H9 (cell line): ENCODE data around the gene SLC35E4. TPM values are rescaled to one million over a fixed set of nuclear protein-coding genes. Genes with fewer than 3 reads are reported as not detected.

Source experiments
- DNase-seq: peaks from one replicate; pipeline ENCODE4 v3.0.0-alpha.2; 2017
- H2AFZ ChIP-seq: one replicate; pipeline ENCODE4 v1.6.1; 2013; ENCODE audit warnings: mild to moderate bottlenecking, low read length, control low read depth, moderate library complexity
- H2AK5ac ChIP-seq: 2 replicates; pipeline ENCODE4 v1.6.1; 2013; ENCODE audit warnings: low read length, control low read depth, mixed read lengths; ENCODE audit not compliant: insufficient read length
- H2BK120ac ChIP-seq: one replicate; pipeline ENCODE4 v1.6.1; 2013; ENCODE audit warnings: low read depth, mild to moderate bottlenecking, low read length, control low read depth, inconsistent platforms; ENCODE audit not compliant: poor library complexity, severe bottlenecking
- H2BK12ac ChIP-seq: 2 replicates; pipeline ENCODE4 v1.6.1; 2013; ENCODE audit warnings: low read length, control low read depth, mixed read lengths, low read depth; ENCODE audit not compliant: insufficient read length
- H2BK15ac ChIP-seq: 2 replicates; pipeline ENCODE4 v1.6.1; 2013; ENCODE audit warnings: low read depth, low read length, control low read depth
- H2BK20ac ChIP-seq: one replicate; pipeline ENCODE4 v1.6.1; 2013; ENCODE audit warnings: low read depth, mild to moderate bottlenecking, low read length, control low read depth, inconsistent platforms; ENCODE audit not compliant: poor library complexity, severe bottlenecking
- H2BK5ac ChIP-seq: 2 replicates; pipeline ENCODE4 v1.6.1; 2013; ENCODE audit warnings: low read length, control low read depth, mixed read lengths; ENCODE audit not compliant: insufficient read length
- H3K14ac ChIP-seq: 2 replicates; pipeline ENCODE4 v1.6.1; 2013; ENCODE audit warnings: low read length, control low read depth; ENCODE audit not compliant: insufficient read depth
- H3K18ac ChIP-seq: 2 replicates; pipeline ENCODE4 v1.6.1; 2013; ENCODE audit warnings: low read depth, mild to moderate bottlenecking, mixed read lengths, low read length, control low read depth; ENCODE audit not compliant: insufficient read length
- H3K23ac ChIP-seq: 2 replicates; pipeline ENCODE4 v1.6.1; 2013; ENCODE audit warnings: low read length, control low read depth, mixed read lengths, low read depth; ENCODE audit not compliant: insufficient read length
- H3K23me2 ChIP-seq: 2 replicates; pipeline ENCODE4 v1.6.1; 2013; ENCODE audit warnings: low read depth, mild to moderate bottlenecking, mixed read lengths, low read length, control low read depth; ENCODE audit not compliant: insufficient read length, poor library complexity, severe bottlenecking
- H3K27ac ChIP-seq: 2 replicates; pipeline ENCODE4 v1.5.1; 2013; ENCODE audit warnings: low read length, control low read depth, mixed read lengths, low read depth; ENCODE audit not compliant: insufficient read length
- H3K27me3 ChIP-seq: 2 replicates; pipeline ENCODE4 v1.6.1; 2013; ENCODE audit warnings: low read length, control low read depth, inconsistent platforms; ENCODE audit not compliant: insufficient read depth
- H3K4ac ChIP-seq: 2 replicates; pipeline ENCODE4 v1.6.1; 2013; ENCODE audit warnings: low read depth, mild to moderate bottlenecking, control low read depth, inconsistent platforms, low read length, moderate library complexity
- H3K4me1 ChIP-seq: 2 replicates; pipeline ENCODE4 v1.6.1; 2013; ENCODE audit warnings: low read length, control low read depth, inconsistent platforms; ENCODE audit not compliant: insufficient read depth
- H3K4me2 ChIP-seq: 2 replicates; pipeline ENCODE4 v1.6.1; 2013; ENCODE audit warnings: low read length, control low read depth, mixed read lengths; ENCODE audit not compliant: insufficient read length, insufficient read depth
- H3K56ac ChIP-seq: 2 replicates; pipeline ENCODE4 v1.6.1; 2013; ENCODE audit warnings: low read depth, mild to moderate bottlenecking, mixed read lengths, low read length, control low read depth; ENCODE audit not compliant: insufficient read length
- H3K79me1 ChIP-seq: 2 replicates; pipeline ENCODE4 v1.6.1; 2013; ENCODE audit warnings: low read depth, mild to moderate bottlenecking, moderate library complexity, low read length, control low read depth, inconsistent platforms; ENCODE audit not compliant: insufficient read depth, poor library complexity, severe bottlenecking
- H3K79me2 ChIP-seq: 2 replicates; pipeline ENCODE4 v1.6.1; 2013; ENCODE audit warnings: low read length, control low read depth, inconsistent platforms; ENCODE audit not compliant: insufficient read depth
- H3K9ac ChIP-seq: 2 replicates; pipeline ENCODE4 v1.6.1; 2013; ENCODE audit warnings: low read length, control low read depth, mixed read lengths; ENCODE audit not compliant: insufficient read length; ENCODE audit errors: extremely low read depth
- H3K9me3 ChIP-seq: one replicate; pipeline ENCODE4 v1.6.1; 2013; ENCODE audit warnings: low read depth, low read length, inconsistent platforms; ENCODE audit not compliant: control insufficient read depth
- H3T11ph ChIP-seq: one replicate; pipeline ENCODE4 v1.6.1; 2013; ENCODE audit warnings: mild to moderate bottlenecking, low read length, control low read depth, inconsistent platforms
- H4K20me1 ChIP-seq: one replicate; pipeline ENCODE4 v1.6.1; 2013; ENCODE audit not compliant: control insufficient read depth, insufficient read length, insufficient read depth
- H4K5ac ChIP-seq: 2 replicates; pipeline ENCODE4 v1.6.1; 2013; ENCODE audit warnings: low read depth, mild to moderate bottlenecking, mixed read lengths, low read length, control low read depth; ENCODE audit not compliant: insufficient read length
- H4K8ac ChIP-seq: replicated peaks from 2 replicates; pipeline ENCODE4 v1.6.1; 2013; ENCODE audit warnings: low read length, control low read depth, mixed read lengths, low read depth; ENCODE audit not compliant: insufficient read length
- H4K91ac ChIP-seq: 2 replicates; pipeline ENCODE4 v1.6.1; 2013; ENCODE audit warnings: low read depth, mild to moderate bottlenecking, moderate library complexity, mixed read lengths, low read length, control low read depth; ENCODE audit not compliant: insufficient read length
- H3K27ac Mint-ChIP-seq, 3 experiments: 2 replicates in 2 of 3; 3 replicates in 1 of 3; pipeline ENCODE4 v1.8.0; 2020 to 2021; ENCODE audit warnings: mixed read lengths in 3 of 3, mild to moderate bottlenecking in 1 of 3, moderate library complexity in 1 of 3
- H3K27me3 Mint-ChIP-seq: 2 replicates; pipeline ENCODE4 v1.8.0; 2021; ENCODE audit warnings: low read depth, mild to moderate bottlenecking, moderate library complexity, mixed read lengths
- H3K36me3 Mint-ChIP-seq, 3 experiments: 2 replicates in 2 of 3; 3 replicates in 1 of 3; pipeline ENCODE4 v1.8.0; 2020 to 2021; ENCODE audit warnings: low read depth in 3 of 3, mixed read lengths in 3 of 3; ENCODE audit not compliant: insufficient read depth in 1 of 3
- H3K4me1 Mint-ChIP-seq, 2 experiments: 2 replicates each; pipeline ENCODE4 v1.8.0; 2020; ENCODE audit warnings: mixed read lengths in 2 of 2
- H3K4me3 Mint-ChIP-seq, 2 experiments: 2 replicates in 1 of 2; 3 replicates in 1 of 2; pipeline ENCODE4 v1.8.0; 2020 to 2021; ENCODE audit warnings: mild to moderate bottlenecking in 2 of 2, mixed read lengths in 2 of 2, moderate library complexity in 1 of 2
- H3K9me3 Mint-ChIP-seq, 2 experiments: 2 replicates in 1 of 2; 3 replicates in 1 of 2; pipeline ENCODE4 v1.8.0; 2020; ENCODE audit warnings: mild to moderate bottlenecking in 2 of 2, mixed read lengths in 2 of 2, moderate library complexity in 1 of 2
- WGBS: extraction: QIAGEN DNeasy Blood & Tissue Kit; methylation state at CpG from one replicate; pipeline ENCODE4 v1.1.7; 2013; ENCODE audit warnings: missing lambda C conversion rate, low lambda C conversion rate, mixed read lengths; ENCODE audit not compliant: insufficient read length; ENCODE audit errors: extremely low coverage; 5-methylcytosine and 5-hydroxymethylcytosine counted together
- total RNA-seq: library from RNA; stranded (reverse); gene quantifications from 2 replicates; pipeline ENCODE4 v1.2.1, GENCODE V29; 2021
- TF ChIP-seq, protein P1 (sequence below): fragments of 200-600 bp; sonication (generic); conservative IDR thresholded peaks from 3 replicates; pipeline ENCODE4 v1.8.0; 2021; ENCODE audit warnings: antibody characterized with exemption, mild to moderate bottlenecking

The SLC35E4 gene
- total RNA-seq, 1 experiment from 2014 or later: 3.7 TPM

DNA sequence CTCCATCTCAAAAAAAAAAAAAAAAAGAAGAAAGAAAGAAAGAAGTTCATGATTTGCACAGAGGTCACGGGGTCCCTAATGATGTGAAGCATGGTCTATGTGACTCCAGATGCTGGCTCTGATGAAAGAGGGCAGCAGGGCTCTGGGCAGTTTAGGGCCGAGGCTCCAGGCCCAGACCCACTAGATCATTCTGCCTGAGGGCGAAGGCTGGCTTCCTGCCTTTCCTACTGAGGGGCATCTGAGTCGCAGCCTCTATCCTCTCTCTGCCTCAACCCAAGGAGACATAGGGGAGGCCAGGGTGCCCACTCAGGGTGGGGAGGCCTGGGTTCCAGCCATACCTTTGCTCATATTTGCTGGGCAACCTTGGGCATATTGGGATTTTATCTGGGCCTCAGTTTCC, 4.8 kb downstream of the SLC35E4 start:
- TF ChIP-seq, protein P1, sequence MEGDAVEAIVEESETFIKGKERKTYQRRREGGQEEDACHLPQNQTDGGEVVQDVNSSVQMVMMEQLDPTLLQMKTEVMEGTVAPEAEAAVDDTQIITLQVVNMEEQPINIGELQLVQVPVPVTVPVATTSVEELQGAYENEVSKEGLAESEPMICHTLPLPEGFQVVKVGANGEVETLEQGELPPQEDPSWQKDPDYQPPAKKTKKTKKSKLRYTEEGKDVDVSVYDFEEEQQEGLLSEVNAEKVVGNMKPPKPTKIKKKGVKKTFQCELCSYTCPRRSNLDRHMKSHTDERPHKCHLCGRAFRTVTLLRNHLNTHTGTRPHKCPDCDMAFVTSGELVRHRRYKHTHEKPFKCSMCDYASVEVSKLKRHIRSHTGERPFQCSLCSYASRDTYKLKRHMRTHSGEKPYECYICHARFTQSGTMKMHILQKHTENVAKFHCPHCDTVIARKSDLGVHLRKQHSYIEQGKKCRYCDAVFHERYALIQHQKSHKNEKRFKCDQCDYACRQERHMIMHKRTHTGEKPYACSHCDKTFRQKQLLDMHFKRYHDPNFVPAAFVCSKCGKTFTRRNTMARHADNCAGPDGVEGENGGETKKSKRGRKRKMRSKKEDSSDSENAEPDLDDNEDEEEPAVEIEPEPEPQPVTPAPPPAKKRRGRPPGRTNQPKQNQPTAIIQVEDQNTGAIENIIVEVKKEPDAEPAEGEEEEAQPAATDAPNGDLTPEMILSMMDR: no peak
- no peak overlapping the region for H3K27ac Mint-ChIP-seq
- no peak overlapping the region for H4K5ac ChIP-seq
- H3K27ac ChIP-seq: no peak overlapping the region
- H3K23ac ChIP-seq: no peak overlapping the region
- H3K79me1 ChIP-seq: no peaks in the 10 kb centered on the region
- no peak overlapping the region for H3K4me2 ChIP-seq
- H2BK15ac ChIP-seq: no peak overlapping the region
- H4K8ac ChIP-seq: no peak overlapping the region
- DNase-seq: no peak
- H3K4me1 ChIP-seq: no peaks in the 10 kb centered on the region
- peaks cover 4% of the 10 kb centered on the region for H3K27me3 Mint-ChIP-seq
- peaks cover 24 to 36% of the 10 kb centered on the region in 2 experiments for H3K4me1 Mint-ChIP-seq
- no peak overlapping the region for H3K9ac ChIP-seq
- H4K20me1 ChIP-seq: no peaks in the 10 kb centered on the region
- no peak overlapping the region for H2BK12ac ChIP-seq
- H2BK20ac ChIP-seq: no peak overlapping the region
- H3K4me3 Mint-ChIP-seq: no peak overlapping the region
- no peak overlapping the region for H3T11ph ChIP-seq
- H3K27me3 ChIP-seq: no peaks in the 10 kb centered on the region; the same call in 1 of the 2 replicates
- H2AFZ ChIP-seq: no peak overlapping the region
- no peak overlapping the region for H3K56ac ChIP-seq
- no peaks in the 10 kb centered on the region for H3K79me2 ChIP-seq
- no peak overlapping the region for H3K14ac ChIP-seq
- no CpG with 5 or more reads among the region's 4 CpGs for WGBS
- peaks cover 5% of the 10 kb centered on the region for H3K23me2 ChIP-seq
- no peak overlapping the region for H2BK5ac ChIP-seq
- no peak overlapping the region for H3K4ac ChIP-seq
- H4K91ac ChIP-seq: no peak overlapping the region
- no peak overlapping the region for H2AK5ac ChIP-seq
- H3K9me3 Mint-ChIP-seq: peaks cover 4 to 5% of the 10 kb centered on the region in 2 experiments; a peak in 4 of 5 replicates
- peaks cover 7 to 19% (median 17%) of the 10 kb centered on the region in 3 experiments; a peak in 6 of 7 replicates for H3K36me3 Mint-ChIP-seq
- H3K18ac ChIP-seq: no peak overlapping the region
- H3K9me3 ChIP-seq: no peaks in the 10 kb centered on the region
- H2BK120ac ChIP-seq: no peak overlapping the region
